ENCODE data around the gene RIPK1. TPM values are rescaled to one million over a fixed set of nuclear protein-coding genes. Genes with fewer than 3 reads are reported as not detected.

RIPK1 gene
- total and polyA plus RNA-seq, 9 of the 15 experiments (the other 6 are each of a cell fraction or from before 2014, with no cell fraction given), result 3.8 to 24.9 (median 17.7) TPM

GRCh38 chr6:3052481-3053230 is 15.6 kb upstream of the RIPK1 start (continued):
- TF ChIP-seq NRF1 (conservative IDR thresholded peaks at IDR 0.05 in 1 of 2, IDR thresholded peaks at IDR 0.05 in 1 of 2) (0 out of 4 replicates have a peak, but pooled peaks of 1 of the 2 experiments have one; percentile 22), ESRRA (IDR thresholded peaks at IDR 0.05; ENCODE audit: borderline replicate concordance, low read depth) (peak; percentile 54; the same call in 1 of the 2 replicates), DPF2 (IDR thresholded peaks at IDR 0.05) (peak; percentile 7; the same call in 1 of the 2 replicates), KDM1A (IDR thresholded peaks at IDR 0.05) (0 out of 4 replicates have a peak, but pooled peaks have one; percentile 23 to 28), NCOA2 (IDR thresholded peaks at IDR 0.05; ENCODE audit: partially characterized antibody in 2 of 2) (no peak), SP1 (CRISPR knock-in tag; IDR thresholded peaks at IDR 0.05) (peak; percentile 61), ZNF24 (IDR thresholded peaks at IDR 0.05) (no peak), NR2C1 (IDR thresholded peaks at IDR 0.05) (peak; percentile 87), NR2C1 (tag; IDR thresholded peaks at IDR 0.05) (peak; percentile 86), HMGN3 (IDR thresholded peaks at IDR 0.05; ENCODE audit: borderline replicate concordance, extremely low read depth, insufficient read length, low read depth, low read length) (peak; percentile 32), CXXC5 (CRISPR knock-in tag; IDR thresholded peaks at IDR 0.05) (no peak), CHD4 (IDR thresholded peaks at IDR 0.05; ENCODE audit: insufficient read depth, insufficient replicate concordance, low read depth, low read length, poor library complexity, severe bottlenecking) (no peak), JUN (IDR thresholded peaks at IDR 0.05; ENCODE audit: borderline replicate concordance, low read depth, low read length) (peak; percentile 52; the same call in 1 of the 2 replicates), JUN (CRISPR knock-in tag; IDR thresholded peaks at IDR 0.05; ENCODE audit: borderline replicate concordance) (0 out of 2 replicates have a peak, but pooled peaks have one; percentile 1), RERE (CRISPR knock-in tag; IDR thresholded peaks at IDR 0.05; ENCODE audit: borderline replicate concordance) (0 out of 2 replicates have a peak, but pooled peaks have one; percentile 69), KDM4B (IDR thresholded peaks at IDR 0.05; ENCODE audit: borderline replicate concordance in 2 of 2, low read depth in 1 of 2) (no peak), PYGO2 (tag; IDR thresholded peaks at IDR 0.05) (0 out of 2 replicates have a peak, but pooled peaks have one; percentile 21), RNF219 (CRISPR knock-in tag; IDR thresholded peaks at IDR 0.05) (no peak), ELF4 (CRISPR knock-in tag; IDR thresholded peaks at IDR 0.05) (0 out of 2 replicates have a peak, but pooled peaks have one; percentile 20), ZNF584 (CRISPR knock-in tag; IDR thresholded peaks at IDR 0.05; ENCODE audit: low read depth) (no peak), ATF7 (IDR thresholded peaks at IDR 0.05) (peak; percentile 82)
